Measurements from ENCODE around the gene PCDHA3. TPM values are rescaled to one million over a fixed set of nuclear protein-coding genes. Genes with fewer than 3 reads are reported as not detected.
A peak's percentile ranks its signal among the peaks of the same experiment; 100 is the strongest.
"Not testable (repeated sequence)": the region's sequence is repeated elsewhere in the genome, so short reads cannot be mapped to it uniquely, and the experiment has no call there.

PCDHA3 gene
- polyA plus RNA-seq, 3 donors: not detected

- Mint-ChIP-seq H3K4me3 (peak within 1 kb of the TSS in 1 of 2 donors; percentile 39), H3K9me3 (peaks cover 26 to 69% (median 48%) of the 10 kb centered on the region in 7 donors), H3K27me3 (ENCODE audit: low read depth in 3 of 3) (peaks cover 5 to 19% (median 14%) of the 10 kb centered on the region in 3 donors), H3K4me1 (no peaks in the 10 kb centered on the region), H3K27ac (no peak within 1 kb of the TSS), H3K36me3 (peaks cover 0 to 1% of the 10 kb centered on the region in 2 donors)
- Histone ChIP-seq H3K9me3 (replicated peaks in 1 of 2; ENCODE audit: control insufficient read depth in 1 of 2, insufficient read depth in 1 of 2, low read length in 2 of 2) (peaks cover 30 to 77% of the 10 kb centered on the region in 2 donors), H3K4me1 (ENCODE audit: control insufficient read depth in 1 of 2, insufficient read depth in 2 of 2, low read length in 2 of 2) (peaks cover 0 to 6% of the 10 kb centered on the region in 2 donors), H3K79me2 (ENCODE audit: insufficient read depth, low read length) (no peaks in the 10 kb centered on the region), H4K20me1 (ENCODE audit: insufficient read depth, low read length) (no peaks in the 10 kb centered on the region), H3K27ac (ENCODE audit: low read depth in 1 of 2, low read length in 2 of 2) (no peak within 1 kb of the TSS), H3K9ac (ENCODE audit: insufficient read depth, low read length, poor library complexity, severe bottlenecking) (no peak within 1 kb of the TSS), H3K36me3 (replicated peaks in 1 of 2; ENCODE audit: control insufficient read depth in 1 of 2, insufficient read depth in 2 of 2, low read length in 2 of 2) (no peaks in the 10 kb centered on the region), H3K4me3 (replicated peaks in 1 of 3; ENCODE audit: low read depth in 2 of 3, low read length in 3 of 3) (no peak within 1 kb of the TSS), H3K4me2 (replicated peaks; ENCODE audit: extremely low read depth, low read length, poor library complexity, severe bottlenecking) (no peak within 1 kb of the TSS), H2AFZ (ENCODE audit: insufficient read depth, low read depth, low read length, poor library complexity, severe bottlenecking) (no peak within 1 kb of the TSS), H3K27me3 (ENCODE audit: control insufficient read depth in 2 of 2, insufficient read depth in 2 of 2, low read length in 2 of 2) (peaks cover 3 to 25% of the 10 kb centered on the region in 2 donors)
- no peak for DNase-seq
- no peak for TF ChIP-seq CTCF (IDR thresholded peaks at IDR 0.05)
- 24% methylated on average over 24 of the region's 27 CpGs for WGBS (ENCODE audit: insufficient coverage)
- intact Hi-C loops (cut with micrococcal nuclease): no loop called here
Measured at GRCh38 chr5:140794595-140795258, 6.1 kb upstream of the PCDHA3 start, which contains the start of gene PCDHA2. Gene PCDHA2, plus strand, starts transcription at chr5:140794852.

GRCh38 chr5:140795259-140795641 lies 5.6 kb upstream of the PCDHA3 start:
- Histone ChIP-seq H3K9me3 (replicated peaks in 1 of 2; ENCODE audit: control insufficient read depth in 1 of 2, insufficient read depth in 1 of 2, low read length in 2 of 2) (peaks cover 30 to 77% of the 10 kb centered on the region in 2 donors), H3K36me3 (replicated peaks in 1 of 2; ENCODE audit: control insufficient read depth in 1 of 2, insufficient read depth in 2 of 2, low read length in 2 of 2) (no peaks in the 10 kb centered on the region), H2AFZ (ENCODE audit: insufficient read depth, low read depth, low read length, poor library complexity, severe bottlenecking) (no peak overlapping the region), H3K27me3 (ENCODE audit: control insufficient read depth in 2 of 2, insufficient read depth in 2 of 2, low read length in 2 of 2) (peaks cover 3 to 23% of the 10 kb centered on the region in 2 donors), H3K9ac (ENCODE audit: insufficient read depth, low read length, poor library complexity, severe bottlenecking) (no peak overlapping the region), H3K4me3 (replicated peaks in 1 of 3; ENCODE audit: low read depth in 2 of 3, low read length in 3 of 3) (no peak overlapping the region), H3K27ac (ENCODE audit: low read depth in 1 of 2, low read length in 2 of 2) (no peak overlapping the region), H4K20me1 (ENCODE audit: insufficient read depth, low read length) (no peaks in the 10 kb centered on the region), H3K4me1 (ENCODE audit: control insufficient read depth in 1 of 2, insufficient read depth in 2 of 2, low read length in 2 of 2) (peaks cover 0 to 6% of the 10 kb centered on the region in 2 donors), H3K4me2 (replicated peaks; ENCODE audit: extremely low read depth, low read length, poor library complexity, severe bottlenecking) (no peak overlapping the region), H3K79me2 (ENCODE audit: insufficient read depth, low read length) (no peaks in the 10 kb centered on the region)
- no peak overlapping the region for H3K27ac Mint-ChIP-seq
- intact Hi-C loops (cut with micrococcal nuclease): no loop called here
- WGBS (ENCODE audit: insufficient coverage): 25% methylated on average over 6 of the region's 15 CpGs
- peaks cover 26 to 68% (median 48%) of the 10 kb centered on the region in 7 donors for H3K9me3 Mint-ChIP-seq
- peaks cover 5 to 21% (median 13%) of the 10 kb centered on the region in 3 donors for H3K27me3 Mint-ChIP-seq (ENCODE audit: low read depth in 3 of 3)
- TF ChIP-seq CTCF (IDR thresholded peaks at IDR 0.05): no peak
- peak overlapping the region in 1 of 2 donors; percentile 30 for H3K4me3 Mint-ChIP-seq
- no peaks in the 10 kb centered on the region for H3K4me1 Mint-ChIP-seq
- H3K36me3 Mint-ChIP-seq: no peaks in the 10 kb centered on the region
- DNase-seq: no peak

- H3K36me3 Mint-ChIP-seq; H3K27ac Mint-ChIP-seq; intact Hi-C loops (cut with micrococcal nuclease); H3K4me1 ChIP-seq (ENCODE audit: control insufficient read depth in 1 of 2, insufficient read depth in 2 of 2, low read length in 2 of 2); H3K27ac ChIP-seq (ENCODE audit: low read depth in 1 of 2, low read length in 2 of 2); H2AFZ ChIP-seq (ENCODE audit: insufficient read depth, low read depth, low read length, poor library complexity, severe bottlenecking); H3K9ac ChIP-seq (ENCODE audit: insufficient read depth, low read length, poor library complexity, severe bottlenecking); H3K79me2 ChIP-seq (ENCODE audit: insufficient read depth, low read length); H3K4me3 ChIP-seq (replicated peaks in 1 of 3; ENCODE audit: low read depth in 2 of 3, low read length in 3 of 3); DNase-seq; H3K4me2 ChIP-seq (replicated peaks; ENCODE audit: extremely low read depth, low read length, poor library complexity, severe bottlenecking); H4K20me1 ChIP-seq (ENCODE audit: insufficient read depth, low read length); H3K4me3 Mint-ChIP-seq; H3K4me1 Mint-ChIP-seq; H3K36me3 ChIP-seq (replicated peaks in 1 of 2; ENCODE audit: control insufficient read depth in 1 of 2, insufficient read depth in 2 of 2, low read length in 2 of 2): not testable (repeated sequence)
- Mint-ChIP-seq H3K27me3 (ENCODE audit: low read depth in 3 of 3) (peaks cover 5 to 25% (median 15%) of the 10 kb centered on the region in 3 donors), H3K9me3 (peaks cover 25 to 68% (median 54%) of the 10 kb centered on the region in 7 donors)
- peaks cover 33 to 77% of the 10 kb centered on the region in 2 donors for H3K9me3 ChIP-seq (replicated peaks in 1 of 2; ENCODE audit: control insufficient read depth in 1 of 2, insufficient read depth in 1 of 2, low read length in 2 of 2)
- WGBS (ENCODE audit: insufficient coverage): 58% methylated on average over 72 of the region's 72 CpGs
- peaks cover 3 to 31% of the 10 kb centered on the region in 2 donors for H3K27me3 ChIP-seq (ENCODE audit: control insufficient read depth in 2 of 2, insufficient read depth in 2 of 2, low read length in 2 of 2)
Measured at GRCh38 chr5:140796072-140796717, 4.7 kb upstream of the PCDHA3 start.
